Testis (tissue), 2 donors: ENCODE results near the gene EMC8.

Experiments
- CTCF ChIP-seq, 3 experiments: fragments of 450-650 bp in 2 of 3; fragments of 200-600 bp in 1 of 3; sonication (generic) in 1 of 3; IDR thresholded peaks; one replicate each; pipeline ENCODE4 v1.5.1; 2016 to 2019; ENCODE audit warnings: antibody characterized with exemption in 3 of 3, mild to moderate bottlenecking in 2 of 3, moderate library complexity in 1 of 3
- POLR2A ChIP-seq: fragments of 450-650 bp; IDR thresholded peaks from one replicate; pipeline ENCODE4 v1.6.1; 2017; ENCODE audit warnings: antibody characterized with exemption, mild to moderate bottlenecking, moderate library complexity

- TF ChIP-seq CTCF (IDR thresholded peaks at IDR 0.05): no peak
- no peak for TF ChIP-seq POLR2A
Observed at GRCh38 chr16:85809645-85810044, 10.3 kb upstream of the EMC8 start.
